Measurements from ENCODE around the gene AP2S1.

- no peak for TF ChIP-seq CTCF (conservative IDR thresholded peaks at IDR 0.05; ENCODE audit: low read length)
- no peak for TF ChIP-seq EZH2phosphoT487 (IDR thresholded peaks at IDR 0.05; ENCODE audit: borderline replicate concordance, low read depth, low read length)
These were observed 16.5 kb downstream of the AP2S1 start for GRCh38 chr19:46834121-46834520.
